GM19239 (cell line): ENCODE data around the gene CTBS.
"Not testable (repeated sequence)": the region's sequence is repeated elsewhere in the genome, so short reads cannot be mapped to it uniquely, and the experiment has no call there.

Experiments used
- DNase-seq: peaks from one replicate; pipeline ENCODE4 v3.0.0; 2011; ENCODE audit warnings: low spot score; ENCODE audit not compliant: insufficient read length
- FAIRE-seq: peaks from 2 replicates; lab custom pipeline; 2011; peaks lifted over from hg19 to GRCh38; lab: Jason Lieb, UNC

Gene CTBS

GRCh38 chr1:84573967-84574842 lies at the start of gene CTBS:
TSS of gene CTBS (minus strand) at chr1:84574440. CDS start at chr1:84574415, 25 bp downstream.
- FAIRE-seq = peak; percentile 97
- peak; percentile 79 for DNase-seq

- FAIRE-seq (no peak), DNase-seq (no peak)
Observed at GRCh38 chr1:84621553-84621952, 47.3 kb upstream of the CTBS start.

- FAIRE-seq = no peak
- DNase-seq = peak; percentile 75
Observed at GRCh38 chr1:84620720-84621313, 46.6 kb upstream of the CTBS start.

- FAIRE-seq (no peak), DNase-seq (no peak)
Observed at GRCh38 chr1:84619383-84620102, 45.3 kb upstream of the CTBS start.

- FAIRE-seq (no peak), DNase-seq (no peak)
Observed at GRCh38 chr1:84617349-84617748, 43.1 kb upstream of the CTBS start.

- no peak for FAIRE-seq
- no peak for DNase-seq
Observed at GRCh38 chr1:84615790-84616189, 41.5 kb upstream of the CTBS start.

GRCh38 chr1:84613887-84614286 lies 39.6 kb upstream of the CTBS start:
- FAIRE-seq = no peak

GRCh38 chr1:84613026-84613425 lies 38.8 kb upstream of the CTBS start:
- DNase-seq (no peak), FAIRE-seq (no peak)

More at GRCh38 chr1:84613887-84614286, 39.6 kb upstream of the CTBS start:
- no peak for DNase-seq

GRCh38 chr1:84611796-84612195 lies 37.6 kb upstream of the CTBS start:
- FAIRE-seq = no peak
- no peak for DNase-seq

- no peak for FAIRE-seq
- no peak for DNase-seq
Observed at GRCh38 chr1:84611091-84611490, 36.9 kb upstream of the CTBS start.

GRCh38 chr1:84606977-84607376 lies 32.7 kb upstream of the CTBS start:
- no peak for FAIRE-seq
- DNase-seq = no peak

GRCh38 chr1:84605157-84605556 lies 30.9 kb upstream of the CTBS start:
- DNase-seq (no peak), FAIRE-seq (no peak)

GRCh38 chr1:84603941-84604830 lies 29.9 kb upstream of the CTBS start:
- no peak for DNase-seq
- FAIRE-seq = no peak

- no peak for FAIRE-seq
- DNase-seq = no peak
Observed at GRCh38 chr1:84603223-84603622, 29.0 kb upstream of the CTBS start.

GRCh38 chr1:84600796-84601195 lies 26.6 kb upstream of the CTBS start:
- no peak for DNase-seq
- FAIRE-seq = no peak

- DNase-seq (no peak), FAIRE-seq (peak; percentile 57)
Observed at GRCh38 chr1:84598846-84599741, 24.9 kb upstream of the CTBS start.

GRCh38 chr1:84598418-84598817 lies 24.2 kb upstream of the CTBS start:
- DNase-seq (no peak), FAIRE-seq (no peak)

GRCh38 chr1:84597011-84597410 lies 22.8 kb upstream of the CTBS start:
- FAIRE-seq (no peak), DNase-seq (no peak)

- not testable (repeated sequence) for DNase-seq, FAIRE-seq
Observed at GRCh38 chr1:84594959-84595358, 20.7 kb upstream of the CTBS start.
